Esophagus muscularis mucosa (tissue), 4 donors: ENCODE measurements around the gene CNN2. TPM values are rescaled to one million over a fixed set of nuclear protein-coding genes. Genes with fewer than 3 reads are reported as not detected.

Source experiments
- DNase-seq: peaks from one replicate; pipeline ENCODE4 v3.0.0-alpha.2; 2017; ENCODE audit errors: extremely low spot score
- H3K27ac ChIP-seq, 4 donors: fragments of 200-600 bp; sonication (generic); replicated peaks in 1 of 4; 1 replicate in 3 of 4; 2 replicates in 1 of 4; pipeline ENCODE4 v1.5.1; 2016 to 2019; ENCODE audit warnings: mild to moderate bottlenecking in 1 of 4
- H3K27me3 ChIP-seq, 4 donors: fragments of 200-600 bp; sonication (generic); one replicate each; pipeline versions ENCODE4 v1.5.1 to v1.6.0; 2016 to 2019
- H3K36me3 ChIP-seq, 4 donors: fragments of 200-600 bp; sonication (generic); one replicate each; pipeline ENCODE4 v1.5.1; 2016 to 2019
- H3K4me1 ChIP-seq, 4 donors: fragments of 200-600 bp; sonication (generic); one replicate each; pipeline ENCODE4 v1.5.1; 2016 to 2019
- H3K4me3 ChIP-seq, 4 donors: fragments of 200-600 bp; sonication (generic); 1 replicate in 2 of 4; 2 replicates in 2 of 4; pipeline ENCODE4 v1.5.1; 2016 to 2019; ENCODE audit warnings: mild to moderate bottlenecking in 4 of 4, moderate library complexity in 1 of 4
- H3K9me3 ChIP-seq, 4 donors: fragments of 200-600 bp; sonication (generic); 1 replicate in 3 of 4; 2 replicates in 1 of 4; pipeline ENCODE4 v1.5.1; 2016 to 2019
- CTCF ChIP-seq, 3 experiments: fragments of 200-600 bp in 2 of 3; fragments of 450-650 bp in 1 of 3; sonication (generic) in 2 of 3; IDR thresholded peaks; one replicate each; pipeline ENCODE4 v1.5.1; 2017 to 2019; ENCODE audit warnings: antibody characterized with exemption in 3 of 3, mild to moderate bottlenecking in 2 of 3, moderate library complexity in 1 of 3
- EP300 ChIP-seq: sonication (generic); formaldehyde crosslinking; IDR thresholded peaks from one replicate; pipeline ENCODE4 v1.6.1; 2017; ENCODE audit warnings: antibody characterized with exemption
- POLR2A ChIP-seq: fragments of 450-650 bp; IDR thresholded peaks from one replicate; pipeline ENCODE4 v1.6.1; 2017; ENCODE audit warnings: antibody characterized with exemption, moderate library complexity, mild to moderate bottlenecking, low read depth
- POLR2AphosphoS5 ChIP-seq, 2 donors: sonication (generic); formaldehyde crosslinking; IDR thresholded peaks; one replicate each; pipeline ENCODE4 v1.6.1; 2017; ENCODE audit warnings: antibody characterized with exemption in 2 of 2
- WGBS: methylation state at CpG from one replicate; pipeline ENCODE4 v1.1.5; 2018; 5-methylcytosine and 5-hydroxymethylcytosine counted together
- intact Hi-C: fragments of 100-400 bp; cut with DNase I; formaldehyde crosslinking; loops from one replicate; pipeline ENCODE4 v1.15.1; 2023
- total RNA-seq, 4 donors: library from RNA; depleted of rRNA; stranded (reverse); fragments of >200 nt; gene quantifications; one replicate each; pipeline versions ENCODE4 v1.1.0 to v1.2.1, GENCODE V29; 2016

CNN2 gene
- total RNA-seq, 4 donors from 2014 or later = 47.3 to 98.1 (median 81.3) TPM

DNA sequence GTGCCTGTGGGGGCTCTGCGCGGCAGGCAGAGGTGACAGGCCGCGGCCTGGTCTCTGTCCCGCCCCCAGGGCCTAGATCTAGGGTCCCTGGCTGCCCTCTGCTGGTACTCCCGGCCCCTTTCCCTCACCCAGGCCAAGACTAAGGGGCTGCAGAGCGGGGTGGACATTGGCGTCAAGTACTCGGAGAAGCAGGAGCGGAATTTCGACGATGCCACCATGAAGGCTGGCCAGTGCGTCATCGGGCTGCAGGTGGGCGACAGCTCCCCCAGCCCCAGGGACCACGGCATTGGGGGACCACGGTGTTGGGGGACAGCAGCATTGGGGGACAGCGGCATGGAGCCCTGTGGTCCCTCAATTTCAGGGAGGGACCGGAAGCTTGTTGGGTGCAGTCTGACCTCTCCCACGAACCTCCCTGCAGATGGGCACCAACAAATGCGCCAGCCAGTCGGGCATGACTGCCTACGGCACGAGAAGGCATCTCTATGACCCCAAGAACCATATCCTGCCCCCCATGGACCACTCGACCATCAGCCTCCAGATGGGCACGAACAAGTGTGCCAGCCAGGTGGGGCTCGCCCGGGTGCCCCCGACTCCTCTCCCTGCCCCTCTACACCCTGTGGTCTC is 9.7 kb downstream of the CNN2 start:
- Histone ChIP-seq H3K27me3 (no peaks in the 10 kb centered on the region), H3K4me1 (peaks cover 16 to 30% (median 23%) of the 10 kb centered on the region in 4 donors), H3K4me3 (no peak overlapping the region), H3K27ac (no peak overlapping the region), H3K36me3 (peaks cover 34 to 57% (median 48%) of the 10 kb centered on the region in 4 donors), H3K9me3 (no peaks in the 10 kb centered on the region)
- TF ChIP-seq POLR2A (no peak), POLR2AphosphoS5 (IDR thresholded peaks at IDR 0.05) (no peak), EP300 (no peak), CTCF (IDR thresholded peaks at IDR 0.05) (no peak)
- intact Hi-C loops = no loop called here
- DNase-seq = no peak
- WGBS = 86% methylated on average over 15 of the region's 29 CpGs

DNA sequence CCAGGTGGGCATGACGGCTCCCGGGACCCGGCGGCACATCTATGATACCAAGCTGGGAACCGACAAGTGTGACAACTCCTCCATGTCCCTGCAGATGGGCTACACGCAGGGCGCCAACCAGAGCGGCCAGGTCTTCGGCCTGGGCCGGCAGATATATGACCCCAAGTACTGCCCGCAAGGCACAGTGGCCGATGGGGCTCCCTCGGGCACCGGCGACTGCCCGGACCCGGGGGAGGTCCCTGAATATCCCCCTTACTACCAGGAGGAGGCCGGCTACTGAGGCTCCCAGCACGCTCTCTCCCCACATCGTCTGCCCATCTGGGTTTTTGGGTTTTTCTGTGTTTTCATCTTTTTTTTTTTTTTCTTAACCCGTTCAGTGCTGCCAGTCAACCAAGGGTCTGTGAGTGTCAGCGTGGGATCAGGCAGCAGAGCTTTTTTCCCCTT is 11.2 kb downstream of the CNN2 start:
- peaks cover 0 to 10% (median 0%) of the 10 kb centered on the region in 4 donors for H3K27me3 ChIP-seq
- DNase-seq = no peak
- peaks cover 23 to 44% (median 34%) of the 10 kb centered on the region in 4 donors for H3K4me1 ChIP-seq
- peak overlapping the region in 2 of 4 donors; percentile 25 to 71 for H3K27ac ChIP-seq
- H3K36me3 ChIP-seq = peaks cover 22 to 44% (median 36%) of the 10 kb centered on the region in 4 donors
- 70% methylated on average over 19 of the region's 22 CpGs for WGBS
- TF ChIP-seq EP300 (no peak), POLR2AphosphoS5 (IDR thresholded peaks at IDR 0.05) (no peak), POLR2A (no peak), CTCF (IDR thresholded peaks at IDR 0.05) (no peak)
- H3K4me3 ChIP-seq = no peak overlapping the region
- no peaks in the 10 kb centered on the region for H3K9me3 ChIP-seq
- intact Hi-C loops = no loop called here

DNA sequence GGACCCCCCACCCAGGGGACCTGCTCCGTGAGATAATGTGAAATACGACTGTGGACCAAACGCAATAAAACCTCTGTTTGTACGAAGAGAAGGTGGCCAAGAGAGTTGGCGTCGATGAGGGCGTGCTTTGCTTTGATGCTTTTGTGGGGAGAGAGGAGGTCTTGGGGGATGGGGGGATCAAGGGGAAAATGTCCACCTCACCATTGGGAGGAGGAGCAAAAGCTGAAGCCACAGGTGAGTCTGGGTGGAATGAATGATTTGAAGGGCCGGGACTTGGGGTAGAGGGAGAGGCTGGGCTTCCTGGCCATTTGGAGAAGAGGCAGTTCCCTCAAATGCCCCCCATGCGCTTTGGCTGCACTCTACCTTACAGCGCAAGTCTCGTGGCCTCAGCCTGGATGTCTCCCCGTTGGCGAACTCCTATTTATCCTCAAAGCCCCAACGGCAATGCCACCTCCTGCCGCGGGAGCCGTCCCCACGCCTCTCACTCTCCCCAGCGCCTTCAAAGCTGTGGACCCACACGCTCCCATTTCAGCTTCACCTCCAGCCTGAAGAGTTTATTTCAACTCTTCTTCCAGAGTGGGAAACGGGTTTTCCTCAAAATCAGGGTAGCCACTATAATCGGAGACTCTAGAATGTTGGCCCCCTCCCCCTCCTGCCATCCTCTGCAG is 12.7 kb downstream of the CNN2 start:
- no peak for DNase-seq
- Histone ChIP-seq H3K27ac (peak overlapping the region; percentile 36 to 71 (median 52)), H3K36me3 (peaks cover 13 to 36% (median 28%) of the 10 kb centered on the region in 4 donors), H3K9me3 (no peaks in the 10 kb centered on the region), H3K4me1 (peaks cover 23 to 47% (median 34%) of the 10 kb centered on the region in 4 donors), H3K27me3 (peaks cover 0 to 11% (median 0%) of the 10 kb centered on the region in 4 donors), H3K4me3 (peak overlapping the region; percentile 56 to 61 (median 58))
- 61% methylated on average over 22 of the region's 22 CpGs for WGBS
- no peak for TF ChIP-seq POLR2AphosphoS5 (IDR thresholded peaks at IDR 0.05)
- no peak for TF ChIP-seq POLR2A
- TF ChIP-seq EP300 = no peak
- TF ChIP-seq CTCF (IDR thresholded peaks at IDR 0.05) = no peak
- intact Hi-C loops = no loop called here

- peak; percentile 98 for DNase-seq
- peak; percentile 92 to 96 for TF ChIP-seq POLR2AphosphoS5 (IDR thresholded peaks at IDR 0.05)
- TF ChIP-seq EP300 = no peak
- TF ChIP-seq POLR2A = no peak
- TF ChIP-seq CTCF (IDR thresholded peaks at IDR 0.05) = peak in 1 of 3 experiments; percentile 31
- Histone ChIP-seq H3K4me3 (peak within 1 kb of the TSS; percentile 56 to 61 (median 58)), H3K4me1 (peaks cover 23 to 47% (median 34%) of the 10 kb centered on the region in 4 donors), H3K27ac (peak within 1 kb of the TSS; percentile 49 to 71 (median 54)), H3K36me3 (peaks cover 13 to 36% (median 28%) of the 10 kb centered on the region in 4 donors), H3K9me3 (no peaks in the 10 kb centered on the region), H3K27me3 (peaks cover 0 to 11% (median 0%) of the 10 kb centered on the region in 4 donors)
- intact Hi-C loops = loop anchor here (5.0 kb wide), 1 partner anchor 52 kb away; no protein-coding TSS in a partner anchor
- WGBS = under 1% methylated on average over 32 of the region's 56 CpGs
Measured at GRCh38 chr19:1039646-1040475, 13.5 kb downstream of the CNN2 start, which contains the start of gene ABCA7. Gene ABCA7, plus strand, starts transcription at chr19:1040107. Its CDS starts 1,255 bp downstream, at chr19:1041362.
